ENCODE measurements around the gene TMEM272.

TMEM272 gene

DNA sequence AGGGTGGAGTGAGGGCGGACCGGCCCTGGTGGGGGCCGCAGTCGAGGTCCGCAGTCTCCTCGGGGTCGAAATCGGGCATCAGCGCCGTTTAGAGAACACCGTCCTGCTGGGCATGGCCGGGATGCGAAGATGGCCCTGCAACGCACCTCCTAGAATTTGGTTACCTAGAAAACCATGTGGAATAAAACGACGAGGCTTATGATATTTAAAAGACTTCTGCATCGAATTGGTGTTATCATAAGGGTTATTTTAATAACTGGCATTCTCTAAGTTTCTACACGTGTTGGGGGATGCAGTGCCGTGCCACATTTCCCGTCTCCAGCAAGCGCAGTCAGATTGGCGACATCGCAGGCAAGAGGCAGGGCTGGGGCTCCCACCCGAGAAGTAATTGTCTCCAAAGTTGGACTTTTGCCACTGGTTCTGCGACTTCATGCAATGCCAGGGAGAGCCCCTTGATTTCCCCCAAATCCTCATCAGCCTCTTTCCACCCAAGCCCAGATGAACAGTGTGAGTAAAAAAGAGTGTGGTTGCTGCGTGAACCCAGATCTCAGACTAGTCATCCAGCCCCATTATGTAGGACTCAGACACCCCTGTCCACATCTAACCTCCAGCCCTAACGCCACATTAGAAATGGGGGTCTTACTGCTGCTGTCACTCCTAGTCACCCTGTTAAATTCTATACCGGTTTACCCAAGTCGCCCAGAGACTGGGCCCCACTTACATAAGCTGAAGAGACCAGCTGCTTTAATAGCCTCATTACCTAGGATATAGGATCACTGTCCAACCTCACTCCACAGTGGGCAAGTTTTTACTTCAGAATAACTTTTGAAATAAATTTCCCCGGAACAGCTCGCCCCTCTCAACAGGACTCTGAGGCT, 40.4 kb downstream of the TMEM272 start:
- peak; percentile 35 for DNase-seq (ENCODE audit: low read depth)

- peak; percentile 77 for DNase-seq (ENCODE audit: low read depth)
Observed at GRCh38 chr13:51803422-51804294, 41.3 kb downstream of the TMEM272 start, which contains the start of gene DHRS12. Gene DHRS12 (minus strand): TSS chr13:51804163. CDS start chr13:51799659, 4,504 bp downstream.

GRCh38 chr13:51802631-51803418, 42.2 kb downstream of the TMEM272 start:
- DNase-seq (ENCODE audit: low read depth) = no peak

DNA sequence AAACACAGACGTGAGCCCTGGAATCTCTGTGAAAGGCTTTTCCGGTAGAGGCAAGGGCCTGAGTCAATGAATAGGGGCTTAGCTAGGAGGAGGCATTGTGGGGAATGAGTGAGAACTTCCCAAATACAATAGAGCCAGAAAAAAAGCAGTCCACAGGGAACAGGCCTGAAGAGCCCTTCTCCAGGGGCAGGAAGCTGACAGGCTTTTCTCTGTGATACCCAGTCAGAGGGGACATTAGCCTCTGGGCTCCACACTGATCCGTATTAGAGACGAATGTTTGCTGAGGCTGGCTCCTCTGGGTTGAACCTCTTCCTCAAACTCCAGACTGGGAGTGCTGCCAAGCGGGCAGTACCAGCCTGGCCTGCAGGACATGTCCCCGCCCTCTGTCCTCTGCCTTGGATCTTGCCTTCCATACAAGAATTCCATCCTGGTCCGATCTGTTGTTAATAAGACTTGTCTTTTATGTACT, 43.3 kb downstream of the TMEM272 start:
- no peak for DNase-seq (ENCODE audit: low read depth)

- no peak for DNase-seq (ENCODE audit: low read depth)
Observed at GRCh38 chr13:51800486-51800885, 44.5 kb downstream of the TMEM272 start.

DNA sequence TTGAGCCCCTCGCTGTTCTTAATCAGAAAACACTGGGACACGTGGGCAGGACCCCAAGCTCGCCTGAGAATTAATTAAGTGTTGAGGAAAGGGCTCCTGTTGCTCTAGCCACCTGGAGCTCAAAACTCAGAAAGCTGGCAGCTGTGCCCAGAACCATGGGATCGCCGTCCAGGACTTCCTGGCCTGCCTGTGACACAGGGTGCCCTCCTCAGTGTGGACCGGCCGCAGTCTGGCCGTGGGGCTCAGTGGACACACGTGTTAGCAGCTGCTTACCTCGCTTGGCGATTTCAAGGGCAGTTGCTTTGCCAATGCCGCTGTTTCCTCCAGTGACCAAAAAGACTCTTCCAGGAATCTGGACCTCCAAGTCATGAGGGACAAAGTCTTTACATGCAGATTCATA, 45.7 kb downstream of the TMEM272 start:
- DNase-seq (ENCODE audit: low read depth) = no peak

DNA sequence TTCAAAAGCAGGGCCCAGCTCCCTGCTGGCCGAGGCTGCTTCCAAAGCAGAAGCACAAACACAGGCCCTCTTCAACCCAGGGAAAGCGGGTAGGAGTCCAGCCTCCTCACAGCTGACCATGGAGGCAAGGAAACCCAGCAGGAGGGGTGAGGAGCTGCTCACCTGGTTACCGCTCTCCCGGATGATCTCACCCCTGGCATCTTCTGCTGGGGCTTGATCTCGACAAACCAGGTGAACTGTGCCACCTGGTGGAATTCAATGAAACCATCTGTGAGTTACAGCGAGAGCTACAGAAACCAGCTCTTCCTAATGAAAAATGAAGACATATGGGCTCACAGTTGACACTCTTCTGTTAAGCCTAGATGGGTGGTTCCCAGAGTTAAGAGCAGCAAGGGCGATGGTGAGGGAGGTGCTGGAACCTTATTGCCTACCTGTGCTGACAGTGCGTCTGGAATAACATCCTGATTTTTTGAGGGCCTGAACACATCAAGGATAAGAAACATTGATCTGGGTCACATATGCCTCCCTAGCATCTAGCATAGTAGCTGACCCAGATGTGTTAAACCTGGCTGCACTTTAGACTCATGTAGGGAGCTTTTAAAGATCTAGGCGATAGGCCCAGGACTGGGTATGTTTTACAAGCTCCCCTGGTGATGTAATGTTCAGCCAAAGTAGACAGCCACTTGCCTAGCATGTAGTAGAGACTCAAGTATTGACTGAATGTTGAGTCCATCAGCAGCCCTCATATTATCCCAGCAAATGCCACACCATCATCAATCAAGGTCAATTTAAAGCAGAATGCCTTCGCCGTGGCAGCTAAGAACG, 47.1 kb downstream of the TMEM272 start:
- DNase-seq (ENCODE audit: low read depth) = peak; percentile 40

GRCh38 chr13:51796546-51796945, 48.4 kb downstream of the TMEM272 start:
- no peak for DNase-seq (ENCODE audit: low read depth)

GRCh38 chr13:51795419-51795818, 49.6 kb downstream of the TMEM272 start:
- DNase-seq (ENCODE audit: low read depth) = no peak

DNA sequence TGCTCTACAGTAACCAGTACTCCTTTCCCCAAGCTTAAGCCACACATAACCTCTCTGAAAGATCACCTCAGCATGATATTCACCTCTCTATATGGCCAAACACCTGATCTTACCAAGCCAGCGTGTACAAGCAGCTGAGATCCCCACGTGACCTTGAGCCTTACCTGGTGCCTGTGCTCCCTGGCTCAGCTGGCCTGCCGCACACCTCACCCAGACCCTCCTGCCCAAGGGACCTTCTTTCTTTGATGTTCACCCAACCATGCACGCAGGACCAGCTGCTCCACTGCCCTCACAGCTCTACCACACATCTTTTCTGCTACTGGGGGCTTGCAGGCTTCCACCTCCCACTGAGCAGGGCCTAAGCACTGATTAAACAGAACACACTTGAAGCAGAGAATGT, 50.0 kb downstream of the TMEM272 start:
- DNase-seq (ENCODE audit: low read depth) = no peak

DNA sequence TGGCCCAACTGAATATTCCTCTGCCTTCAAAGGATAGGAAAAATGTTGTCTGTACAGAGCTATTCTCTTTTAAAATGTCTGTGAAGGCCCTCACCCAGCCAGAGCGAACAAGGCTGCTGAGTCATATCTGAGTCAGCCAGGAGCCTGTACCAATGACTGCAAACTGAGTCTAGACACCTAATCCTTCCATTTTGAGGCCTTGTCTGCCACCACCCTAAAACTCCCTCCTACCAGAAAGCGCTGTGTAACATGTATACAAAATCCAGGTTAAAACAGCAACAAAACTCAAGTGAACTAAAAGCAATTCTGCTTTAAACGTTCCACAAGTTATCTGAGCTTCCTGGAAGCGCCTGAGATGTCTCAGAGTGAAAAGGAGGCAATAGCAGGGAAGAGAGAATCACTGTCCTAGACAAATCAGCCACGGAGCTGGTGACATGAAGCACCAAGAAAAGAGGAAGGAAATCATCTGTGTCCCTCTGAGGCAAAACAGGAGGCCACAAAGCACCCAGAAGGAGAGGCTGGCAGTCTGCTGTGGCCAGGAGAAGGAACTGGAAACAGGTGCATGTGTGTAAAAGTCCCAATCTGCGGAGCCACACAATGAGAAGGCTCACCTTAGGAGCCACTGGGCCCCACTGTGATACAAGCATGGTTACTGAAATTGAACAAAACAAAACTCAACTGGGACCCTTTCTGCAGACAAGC, 51.3 kb downstream of the TMEM272 start:
- peak; percentile 12 for DNase-seq (ENCODE audit: low read depth)

DNA sequence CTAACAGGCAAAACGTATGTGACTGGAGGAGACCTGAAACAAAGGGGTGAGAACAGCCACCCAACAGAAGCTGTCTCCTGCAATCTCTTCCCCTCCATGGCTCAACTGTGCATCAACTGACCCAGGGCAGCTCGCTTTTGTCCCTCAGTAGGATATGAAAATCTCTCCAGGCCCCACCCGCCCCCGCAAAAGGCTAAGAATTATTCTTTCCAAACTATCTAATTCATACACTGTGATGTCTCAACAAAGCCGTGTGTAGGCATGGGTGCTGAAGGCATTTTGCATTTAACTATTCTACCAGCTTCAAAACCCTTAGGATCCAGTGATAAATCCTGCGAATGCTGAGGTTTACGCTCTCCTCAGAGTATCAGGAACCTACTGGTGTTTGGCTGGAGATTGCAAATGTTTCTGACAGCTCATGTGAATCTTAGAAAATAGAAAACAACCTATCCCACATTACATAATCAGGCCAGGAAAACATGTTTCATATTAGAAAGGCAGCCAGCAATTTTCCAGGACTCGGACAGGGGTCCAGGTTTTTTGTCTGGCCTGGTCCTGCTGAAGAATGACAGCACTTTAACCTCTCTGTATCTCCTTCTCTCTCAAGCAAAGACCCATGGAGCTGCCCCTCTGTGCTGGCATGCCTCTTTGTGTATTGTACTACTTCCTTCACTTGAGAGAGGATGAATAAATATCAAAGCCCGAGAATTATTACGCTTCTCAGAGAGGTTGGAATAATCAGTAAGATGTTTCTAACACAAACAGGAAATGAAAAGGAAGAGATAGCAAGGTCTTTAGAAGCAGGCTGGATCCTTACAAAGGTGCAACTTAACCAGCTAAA, 58.3 kb downstream of the TMEM272 start:
- DNase-seq (ENCODE audit: low read depth) = no peak

DNA sequence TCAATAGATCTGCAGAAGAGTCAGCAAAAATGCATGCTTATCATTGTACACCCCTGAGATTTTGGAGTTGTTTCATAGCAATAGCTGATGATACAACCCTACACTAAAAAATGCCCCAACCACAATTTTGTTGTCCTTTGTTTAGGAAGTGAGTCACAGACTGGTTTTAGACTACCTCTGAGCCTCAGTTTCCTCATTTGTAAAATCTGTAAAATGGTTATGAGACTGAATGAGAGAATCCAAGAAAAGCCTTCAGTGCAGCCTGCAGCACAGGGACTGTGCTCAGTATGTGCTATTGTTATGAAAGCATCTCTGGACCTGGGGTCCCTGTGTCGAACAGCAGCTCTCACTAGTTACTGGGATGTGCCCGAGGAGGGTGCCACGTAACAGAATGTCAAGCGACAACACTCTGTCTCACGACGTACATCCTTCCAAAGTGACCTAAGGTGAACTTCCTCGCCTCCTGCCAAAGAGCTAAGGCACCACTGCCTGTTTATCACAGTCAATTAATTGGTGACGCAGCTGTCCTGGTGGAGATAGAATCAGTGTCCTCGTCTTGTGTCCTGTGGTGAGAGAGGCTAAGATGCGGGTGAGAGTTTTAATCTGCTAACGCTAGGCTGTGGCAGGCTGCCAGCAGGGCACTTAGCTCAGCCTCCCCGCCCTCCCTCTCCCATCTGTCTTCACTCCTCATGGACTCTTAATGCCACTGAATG, 59.1 kb downstream of the TMEM272 start:
- DNase-seq (ENCODE audit: low read depth) = no peak

GRCh38 chr13:51784097-51784496, 60.9 kb downstream of the TMEM272 start:
- DNase-seq (ENCODE audit: low read depth) = no peak

DNA sequence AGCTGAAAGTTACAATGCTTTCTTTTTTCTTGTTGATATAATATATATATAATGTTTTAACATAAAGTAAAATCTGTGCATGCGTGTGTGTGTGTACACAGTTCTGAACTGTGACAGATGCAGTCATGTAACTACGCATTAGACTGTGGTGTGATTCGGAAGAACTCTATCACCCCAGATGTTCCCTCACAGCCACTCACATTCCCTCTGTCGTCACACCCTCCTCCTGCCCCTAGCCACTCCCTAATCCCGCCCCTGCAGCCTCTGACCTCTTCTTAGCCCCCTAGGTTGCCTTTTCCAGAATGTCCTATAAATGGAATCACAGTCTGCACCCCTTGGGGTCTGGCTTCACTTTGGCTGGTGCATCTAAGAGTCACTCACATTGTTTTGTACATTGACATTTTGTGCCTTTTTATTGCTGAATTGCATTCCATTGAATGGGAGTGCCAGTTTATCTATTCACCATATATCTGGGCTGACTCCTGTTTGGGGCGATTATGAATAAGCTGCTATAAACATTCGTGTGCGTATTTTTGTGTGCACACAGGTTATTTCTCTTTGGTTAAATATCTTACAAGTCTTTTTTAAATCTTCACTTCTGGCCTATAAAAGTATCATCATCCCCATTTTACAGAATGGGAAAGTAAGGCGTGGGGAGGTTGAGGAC, 61.4 kb downstream of the TMEM272 start:
- DNase-seq (ENCODE audit: low read depth) = no peak

DNA sequence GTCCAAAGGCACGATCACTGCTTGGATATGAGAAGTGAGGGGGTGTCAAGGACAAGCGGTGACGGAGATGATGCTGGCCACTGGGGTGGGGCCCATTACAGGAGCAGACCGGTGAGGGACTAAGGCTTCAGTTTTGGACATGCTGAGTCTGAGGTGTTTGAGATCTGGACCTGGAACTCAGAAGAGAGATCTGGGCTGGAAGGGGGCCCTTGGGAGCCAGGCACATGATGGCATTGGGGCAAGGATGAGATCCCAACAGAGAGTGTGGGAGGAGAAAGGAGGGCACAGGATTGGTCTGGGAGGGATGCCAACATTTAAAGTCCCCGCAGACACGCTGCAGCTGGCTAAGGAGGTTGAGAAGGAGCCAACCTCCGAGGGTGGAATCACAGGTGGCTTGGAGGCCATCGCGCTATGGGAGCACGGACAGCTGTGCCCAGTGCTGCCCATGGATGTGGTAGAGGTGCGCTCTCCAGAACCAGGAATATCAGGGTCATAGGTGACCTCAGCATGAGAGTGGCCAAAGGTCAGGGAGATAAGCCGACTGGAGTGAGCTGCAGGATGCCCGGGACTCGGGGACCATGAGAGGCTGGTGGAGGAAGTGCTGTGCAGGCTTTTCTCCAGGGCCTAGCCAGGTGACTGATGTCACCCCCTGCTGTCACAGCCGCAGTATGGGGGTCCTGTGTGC, 62.8 kb downstream of the TMEM272 start:
- no peak for DNase-seq (ENCODE audit: low read depth)

- no peak for DNase-seq (ENCODE audit: low read depth)
Observed at GRCh38 chr13:51781246-51782022, 63.5 kb downstream of the TMEM272 start.
